Liver (tissue), 9 donors: ENCODE measurements around the gene TMEM115. TPM values are rescaled to one million over a fixed set of nuclear protein-coding genes. Genes with fewer than 3 reads are reported as not detected.

Source experiments
- DNase-seq: peaks from one replicate; pipeline ENCODE4 v3.0.0-alpha.2; 2017; ENCODE audit warnings: low spot score
- H3K27ac ChIP-seq, 2 donors: one replicate each; pipeline ENCODE4 v1.7.0; 2013; ENCODE audit warnings: inconsistent platforms in 2 of 2, low read length in 2 of 2, control low read depth in 1 of 2, low read depth in 1 of 2, mild to moderate bottlenecking in 1 of 2
- H3K27me3 ChIP-seq, 4 donors: one replicate each; pipeline versions ENCODE4 v1.6.1 to v1.7.0; 2013; ENCODE audit warnings: low read length in 3 of 4, inconsistent platforms in 1 of 4, mild to moderate bottlenecking in 1 of 4, moderate library complexity in 1 of 4; ENCODE audit not compliant: control insufficient read depth in 4 of 4, insufficient read depth in 4 of 4
- H3K36me3 ChIP-seq, 4 donors: one replicate each; pipeline versions ENCODE4 v1.6.1 to v1.7.0; 2013; ENCODE audit warnings: low read length in 3 of 4, mild to moderate bottlenecking in 3 of 4, low read depth in 1 of 4, moderate library complexity in 1 of 4; ENCODE audit not compliant: control insufficient read depth in 4 of 4, insufficient read depth in 3 of 4
- H3K4me1 ChIP-seq, 4 donors: one replicate each; pipeline versions ENCODE4 v1.6.1 to v1.7.0; 2013; ENCODE audit warnings: low read length in 3 of 4, mild to moderate bottlenecking in 3 of 4, moderate library complexity in 1 of 4; ENCODE audit not compliant: control insufficient read depth in 4 of 4, insufficient read depth in 4 of 4
- H3K4me3 ChIP-seq, 3 donors: one replicate each; pipeline versions ENCODE4 v1.6.1 to v1.7.0; 2013; ENCODE audit warnings: low read length in 3 of 3, control low read depth in 1 of 3, low read depth in 1 of 3, mild to moderate bottlenecking in 1 of 3
- H3K9ac ChIP-seq, 2 donors: one replicate each; pipeline ENCODE4 v1.7.0; 2013; ENCODE audit warnings: low read length in 2 of 2, mild to moderate bottlenecking in 2 of 2, moderate library complexity in 2 of 2, control low read depth in 1 of 2, low read depth in 1 of 2
- H3K9me3 ChIP-seq, 4 donors: one replicate each; pipeline versions ENCODE4 v1.6.1 to v1.7.0; 2013; ENCODE audit warnings: low read length in 3 of 4; ENCODE audit not compliant: control insufficient read depth in 4 of 4
- ATF3 ChIP-seq: IDR thresholded peaks from 2 replicates; pipeline ENCODE4 v1.6.1; 2016; ENCODE audit warnings: antibody characterized with exemption
- EGR1 ChIP-seq, 2 donors: IDR thresholded peaks; 2 replicates each; pipeline ENCODE4 v1.6.1; 2016 to 2018; ENCODE audit warnings: antibody characterized with exemption in 2 of 2, low read depth in 2 of 2
- FOXA1 ChIP-seq: IDR thresholded peaks from 2 replicates; pipeline ENCODE4 v1.6.1; 2016; ENCODE audit warnings: antibody characterized with exemption
- FOXA2 ChIP-seq: IDR thresholded peaks from 2 replicates; pipeline ENCODE4 v1.6.1; 2016; ENCODE audit warnings: antibody characterized with exemption
- GABPA ChIP-seq, 2 donors: IDR thresholded peaks in 1 of 2; conservative IDR thresholded peaks in 1 of 2; 2 replicates each; pipeline ENCODE4 v1.6.1; 2016; ENCODE audit warnings: antibody characterized with exemption in 2 of 2, mild to moderate bottlenecking in 1 of 2, moderate library complexity in 1 of 2
- HNF4A ChIP-seq, 2 donors: conservative IDR thresholded peaks; 2 replicates each; pipeline ENCODE4 v1.6.1; 2016; ENCODE audit warnings: antibody characterized with exemption in 2 of 2, mild to moderate bottlenecking in 2 of 2
- HNF4G ChIP-seq: IDR thresholded peaks from 2 replicates; pipeline ENCODE4 v1.6.1; 2016; ENCODE audit warnings: antibody characterized with exemption
- JUND ChIP-seq, 2 donors: IDR thresholded peaks; 2 replicates each; pipeline ENCODE4 v1.6.1; 2016; ENCODE audit warnings: antibody characterized with exemption in 2 of 2
- MAX ChIP-seq: IDR thresholded peaks from 2 replicates; pipeline ENCODE4 v1.6.1; 2016; ENCODE audit warnings: antibody characterized with exemption
- NR2F2 ChIP-seq: IDR thresholded peaks from 2 replicates; pipeline ENCODE4 v1.6.1; 2016; ENCODE audit warnings: antibody characterized with exemption
- RAD21 ChIP-seq, 2 donors: IDR thresholded peaks; 2 replicates each; pipeline ENCODE4 v1.6.1; 2016; ENCODE audit warnings: antibody characterized with exemption in 2 of 2, mild to moderate bottlenecking in 2 of 2
- REST ChIP-seq: IDR thresholded peaks from 2 replicates; pipeline ENCODE4 v1.6.1; 2016; ENCODE audit warnings: antibody characterized with exemption, mild to moderate bottlenecking
- RXRA ChIP-seq, 2 donors: IDR thresholded peaks; 2 replicates each; pipeline ENCODE4 v1.6.1; 2017 to 2018; ENCODE audit warnings: antibody characterized with exemption in 2 of 2, mild to moderate bottlenecking in 1 of 2
- SP1 ChIP-seq: IDR thresholded peaks from 2 replicates; pipeline ENCODE4 v1.6.1; 2018; ENCODE audit warnings: antibody characterized with exemption, mild to moderate bottlenecking
- TAF1 ChIP-seq: conservative IDR thresholded peaks from 2 replicates; pipeline ENCODE4 v1.6.1; 2016; ENCODE audit warnings: antibody characterized with exemption, mild to moderate bottlenecking
- YY1 ChIP-seq: IDR thresholded peaks from 2 replicates; pipeline ENCODE4 v1.6.1; 2016; ENCODE audit warnings: antibody characterized with exemption, mild to moderate bottlenecking
- ZBTB33 ChIP-seq: IDR thresholded peaks from 2 replicates; pipeline ENCODE4 v1.6.1; 2016; ENCODE audit warnings: antibody characterized with exemption
- WGBS: extraction: QIAGEN DNeasy Blood & Tissue Kit; methylation state at CpG from one replicate; pipeline ENCODE4 v1.1.7; 2013; 5-methylcytosine and 5-hydroxymethylcytosine counted together
- polyA plus RNA-seq, 2 donors: library from polyadenylated mRNA; stranded (reverse) in 1 of 2; unstranded in 1 of 2; fragments of 200-250 nt in 1 of 2; fragments of >200 nt in 1 of 2; fragmentation: Nextera tagmentation in 1 of 2; extraction: Ambion mirVana in 1 of 2; gene quantifications; one replicate each; pipeline versions ENCODE4 v1.2.1 to v1.2.3, GENCODE V29; 2013 to 2015
- total RNA-seq, 2 donors: library from RNA; depleted of rRNA; stranded (reverse); fragments of >200 nt; gene quantifications; one replicate each; pipeline ENCODE4 v1.2.3, GENCODE V29; 2014
- TF ChIP-seq, protein P1 (sequence below): fragments of 150-350 bp; IDR thresholded peaks from 2 replicates; pipeline ENCODE4 v1.5.1; 2017; ENCODE audit warnings: improper control_type of control experiment, low read depth, low read length; ENCODE audit not compliant: missing input control
- donor health status: healthy.
- donor health status: healthy.
- donor health status: healthy.
- donor health status: healthy.
- donor health status: healthy.

TMEM115 gene
- total and polyA plus RNA-seq, 4 donors: 18.6 to 23.0 (median 19.8) TPM

- Histone ChIP-seq H3K27ac (no peak overlapping the region), H3K9ac (no peak overlapping the region)
- no peak for DNase-seq
These were observed 40.0 kb downstream of the TMEM115 start for GRCh38 chr3:50319181-50319893.

More at GRCh38 chr3:50319181-50319893, 40.0 kb downstream of the TMEM115 start:
- Histone ChIP-seq H3K4me3 (peak overlapping the region in 1 of 3 donors; percentile 96), H3K9me3 (no peaks in the 10 kb centered on the region), H3K36me3 (peaks cover 0 to 10% (median 2%) of the 10 kb centered on the region in 4 donors), H3K27me3 (no peaks in the 10 kb centered on the region), H3K4me1 (peaks cover 15 to 55% (median 47%) of the 10 kb centered on the region in 4 donors)
- WGBS: 87% methylated on average over 16 of the region's 16 CpGs
- TF ChIP-seq TAF1 (no peak), JUND (IDR thresholded peaks at IDR 0.05) (no peak), NR2F2 (no peak), HNF4G (no peak), GABPA (IDR thresholded peaks at IDR 0.05 in 1 of 2, conservative IDR thresholded peaks at IDR 0.05 in 1 of 2) (no peak), SP1 (no peak), HNF4A (conservative IDR thresholded peaks at IDR 0.05) (no peak), ATF3 (no peak), ZBTB33 (no peak), REST (no peak), YY1 (no peak), RXRA (IDR thresholded peaks at IDR 0.05) (no peak), EGR1 (IDR thresholded peaks at IDR 0.05; ENCODE audit: low read depth in 2 of 2) (no peak), FOXA2 (no peak), FOXA1 (no peak), RAD21 (IDR thresholded peaks at IDR 0.05) (no peak), MAX (no peak)
- TF ChIP-seq, protein P1, sequence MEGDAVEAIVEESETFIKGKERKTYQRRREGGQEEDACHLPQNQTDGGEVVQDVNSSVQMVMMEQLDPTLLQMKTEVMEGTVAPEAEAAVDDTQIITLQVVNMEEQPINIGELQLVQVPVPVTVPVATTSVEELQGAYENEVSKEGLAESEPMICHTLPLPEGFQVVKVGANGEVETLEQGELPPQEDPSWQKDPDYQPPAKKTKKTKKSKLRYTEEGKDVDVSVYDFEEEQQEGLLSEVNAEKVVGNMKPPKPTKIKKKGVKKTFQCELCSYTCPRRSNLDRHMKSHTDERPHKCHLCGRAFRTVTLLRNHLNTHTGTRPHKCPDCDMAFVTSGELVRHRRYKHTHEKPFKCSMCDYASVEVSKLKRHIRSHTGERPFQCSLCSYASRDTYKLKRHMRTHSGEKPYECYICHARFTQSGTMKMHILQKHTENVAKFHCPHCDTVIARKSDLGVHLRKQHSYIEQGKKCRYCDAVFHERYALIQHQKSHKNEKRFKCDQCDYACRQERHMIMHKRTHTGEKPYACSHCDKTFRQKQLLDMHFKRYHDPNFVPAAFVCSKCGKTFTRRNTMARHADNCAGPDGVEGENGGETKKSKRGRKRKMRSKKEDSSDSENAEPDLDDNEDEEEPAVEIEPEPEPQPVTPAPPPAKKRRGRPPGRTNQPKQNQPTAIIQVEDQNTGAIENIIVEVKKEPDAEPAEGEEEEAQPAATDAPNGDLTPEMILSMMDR: no peak
